ENCODE measurements around the gene PGBD1. TPM values are rescaled to one million over a fixed set of nuclear protein-coding genes. Genes with fewer than 3 reads are reported as not detected.

PGBD1 gene
- total and polyA plus RNA-seq, 2 of the 13 experiments (the other 11 are each of a cell fraction or from before 2014, with no cell fraction given), result 3.6 to 6.9 TPM

DNA sequence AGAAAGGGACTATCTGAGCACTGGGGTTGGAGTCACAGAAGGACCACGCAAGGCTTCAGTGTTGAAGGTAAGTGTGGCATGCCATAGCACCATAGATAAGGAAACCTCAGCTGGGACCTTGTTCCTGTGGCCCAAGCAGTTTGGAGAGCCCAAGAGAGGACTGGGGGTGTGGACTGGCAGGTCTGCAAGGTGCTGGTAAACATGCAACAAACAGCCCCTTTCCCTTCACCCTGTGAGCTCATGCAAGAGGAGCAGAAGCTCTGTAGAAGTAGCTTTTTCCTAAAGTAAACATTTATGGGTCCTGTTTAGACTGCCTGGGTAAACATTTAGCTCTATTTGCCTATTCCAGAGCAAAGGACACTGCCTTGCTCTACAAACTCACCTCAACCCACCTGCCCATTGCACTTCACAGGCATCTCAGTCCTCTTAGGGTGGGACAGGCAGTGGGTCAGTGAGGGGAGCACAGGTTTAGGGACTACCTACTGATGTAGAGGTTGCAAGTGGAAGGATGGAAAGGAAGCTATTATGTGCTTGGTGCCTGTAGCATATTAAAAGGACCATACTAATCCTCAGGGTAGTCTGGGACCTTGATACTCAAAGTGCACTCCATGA is 42.5 kb downstream of the PGBD1 start (continued):
- TF ChIP-seq, protein P1, sequence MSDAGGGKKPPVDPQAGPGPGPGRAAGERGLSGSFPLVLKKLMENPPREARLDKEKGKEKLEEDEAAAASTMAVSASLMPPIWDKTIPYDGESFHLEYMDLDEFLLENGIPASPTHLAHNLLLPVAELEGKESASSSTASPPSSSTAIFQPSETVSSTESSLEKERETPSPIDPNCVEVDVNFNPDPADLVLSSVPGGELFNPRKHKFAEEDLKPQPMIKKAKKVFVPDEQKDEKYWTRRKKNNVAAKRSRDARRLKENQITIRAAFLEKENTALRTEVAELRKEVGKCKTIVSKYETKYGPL (CRISPR knock-in tag; IDR thresholded peaks at IDR 0.05), result no peak
- TF ChIP-seq MTA3 (CRISPR knock-in tag; IDR thresholded peaks at IDR 0.05) (no peak), ATRX (CRISPR knock-in tag; IDR thresholded peaks at IDR 0.05; ENCODE audit: borderline replicate concordance) (no peak), ZSCAN29 (CRISPR knock-in tag; conservative IDR thresholded peaks at IDR 0.05) (peak; percentile 97), ZKSCAN8 (CRISPR knock-in tag; IDR thresholded peaks at IDR 0.05; ENCODE audit: borderline replicate concordance) (peak; percentile 63; the same call in 1 of the 2 replicates), HMG20A (CRISPR knock-in tag; IDR thresholded peaks at IDR 0.05; ENCODE audit: borderline replicate concordance) (peak; percentile 68), HNF4G (IDR thresholded peaks at IDR 0.05; ENCODE audit: borderline replicate concordance, low read depth, low read length) (peak; percentile 60), HNF4G (CRISPR knock-in tag; IDR thresholded peaks at IDR 0.05; ENCODE audit: borderline replicate concordance, low read depth) (peak; percentile 36; the same call in 1 of the 2 replicates), ZNF530 (CRISPR knock-in tag; IDR thresholded peaks at IDR 0.05; ENCODE audit: low read depth) (no peak), ZNF431 (CRISPR knock-in tag; IDR thresholded peaks at IDR 0.05; ENCODE audit: borderline replicate concordance, low read depth) (peak; percentile 42; the same call in 1 of the 2 replicates), ARNT2 (CRISPR knock-in tag; IDR thresholded peaks at IDR 0.05; ENCODE audit: low read depth) (no peak), ZSCAN21 (CRISPR knock-in tag; IDR thresholded peaks at IDR 0.05; ENCODE audit: borderline replicate concordance) (peak; percentile 60; the same call in 1 of the 2 replicates), CCAR2 (optimal IDR thresholded peaks at IDR 0.05; ENCODE audit: low read depth, low read length) (no peak), ZNF441 (CRISPR knock-in tag; IDR thresholded peaks at IDR 0.05; ENCODE audit: borderline replicate concordance) (no peak), ZNF674 (CRISPR knock-in tag; IDR thresholded peaks at IDR 0.05; ENCODE audit: low read depth) (no peak), EZH2 (conservative IDR thresholded peaks at IDR 0.05; ENCODE audit: low read depth, low read length) (no peak), SOX6 (IDR thresholded peaks at IDR 0.05) (no peak), SOX6 (CRISPR knock-in tag; IDR thresholded peaks at IDR 0.05) (peak; percentile 82), KDM4B (CRISPR knock-in tag; IDR thresholded peaks at IDR 0.05) (0 out of 2 replicates have a peak, but pooled peaks have one; percentile 8), NFYC (CRISPR knock-in tag; IDR thresholded peaks at IDR 0.05) (0 out of 2 replicates have a peak, but pooled peaks have one; percentile 4), IKZF4 (CRISPR knock-in tag; IDR thresholded peaks at IDR 0.05; ENCODE audit: borderline replicate concordance, low read depth, not compliant biosample characterization) (peak; percentile 48), NFATC3 (CRISPR knock-in tag; IDR thresholded peaks at IDR 0.05) (no peak), SMARCC2 (IDR thresholded peaks at IDR 0.05) (no peak), ARNTL (CRISPR knock-in tag; IDR thresholded peaks at IDR 0.05) (peak; percentile 63; the same call in 1 of the 2 replicates)
- TF ChIP-seq, protein P2, sequence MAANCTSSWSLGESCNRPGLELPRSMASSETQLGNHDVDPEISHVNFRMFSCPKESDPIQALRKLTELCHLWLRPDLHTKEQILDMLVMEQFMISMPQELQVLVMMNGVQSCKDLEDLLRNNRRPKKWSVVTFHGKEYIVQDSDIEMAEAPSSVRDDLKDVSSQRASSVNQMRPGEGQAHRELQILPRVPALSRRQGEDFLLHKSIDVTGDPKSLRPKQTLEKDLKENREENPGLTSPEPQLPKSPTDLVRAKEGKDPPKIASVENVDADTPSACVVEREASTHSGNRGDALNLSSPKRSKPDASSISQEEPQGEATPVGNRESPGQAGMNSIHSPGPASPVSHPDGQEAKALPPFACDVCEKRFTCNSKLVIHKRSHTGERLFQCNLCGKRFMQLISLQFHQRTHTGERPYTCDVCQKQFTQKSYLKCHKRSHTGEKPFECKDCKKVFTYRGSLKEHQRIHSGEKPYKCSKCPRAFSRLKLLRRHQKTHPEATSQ (CRISPR knock-in tag; IDR thresholded peaks at IDR 0.05; ENCODE audit: borderline replicate concordance), result no peak
- TF ChIP-seq, protein P3, sequence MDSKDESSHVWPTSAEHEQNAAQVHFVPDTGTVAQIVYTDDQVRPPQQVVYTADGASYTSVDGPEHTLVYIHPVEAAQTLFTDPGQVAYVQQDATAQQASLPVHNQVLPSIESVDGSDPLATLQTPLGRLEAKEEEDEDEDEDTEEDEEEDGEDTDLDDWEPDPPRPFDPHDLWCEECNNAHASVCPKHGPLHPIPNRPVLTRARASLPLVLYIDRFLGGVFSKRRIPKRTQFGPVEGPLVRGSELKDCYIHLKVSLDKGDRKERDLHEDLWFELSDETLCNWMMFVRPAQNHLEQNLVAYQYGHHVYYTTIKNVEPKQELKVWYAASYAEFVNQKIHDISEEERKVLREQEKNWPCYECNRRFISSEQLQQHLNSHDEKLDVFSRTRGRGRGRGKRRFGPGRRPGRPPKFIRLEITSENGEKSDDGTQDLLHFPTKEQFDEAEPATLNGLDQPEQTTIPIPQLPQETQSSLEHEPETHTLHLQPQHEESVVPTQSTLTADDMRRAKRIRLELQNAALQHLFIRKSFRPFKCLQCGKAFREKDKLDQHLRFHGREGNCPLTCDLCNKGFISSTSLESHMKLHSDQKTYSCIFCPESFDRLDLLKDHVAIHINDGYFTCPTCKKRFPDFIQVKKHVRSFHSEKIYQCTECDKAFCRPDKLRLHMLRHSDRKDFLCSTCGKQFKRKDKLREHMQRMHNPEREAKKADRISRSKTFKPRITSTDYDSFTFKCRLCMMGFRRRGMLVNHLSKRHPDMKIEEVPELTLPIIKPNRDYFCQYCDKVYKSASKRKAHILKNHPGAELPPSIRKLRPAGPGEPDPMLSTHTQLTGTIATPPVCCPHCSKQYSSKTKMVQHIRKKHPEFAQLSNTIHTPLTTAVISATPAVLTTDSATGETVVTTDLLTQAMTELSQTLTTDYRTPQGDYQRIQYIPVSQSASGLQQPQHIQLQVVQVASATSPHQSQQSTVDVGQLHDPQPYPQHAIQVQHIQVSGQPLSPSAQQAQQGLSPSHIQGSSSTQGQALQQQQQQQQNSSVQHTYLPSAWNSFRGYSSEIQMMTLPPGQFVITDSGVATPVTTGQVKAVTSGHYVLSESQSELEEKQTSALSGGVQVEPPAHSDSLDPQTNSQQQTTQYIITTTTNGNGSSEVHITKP (CRISPR knock-in tag; IDR thresholded peaks at IDR 0.05; ENCODE audit: low read depth), result peak; percentile 59; the same call in 1 of the 2 replicates

Data from HepG2 (cell line).